NCI-H2081 (cell line): ENCODE results near the gene TSHZ1.
A peak's percentile ranks its signal among the peaks of the same experiment; 100 is the strongest.
"Not testable (repeated sequence)": the region's sequence is repeated elsewhere in the genome, so short reads cannot be mapped to it uniquely, and the experiment has no call there.

ENCODE experiments used
- DNase-seq, 2 experiments: peaks; one replicate each; lab custom pipeline; 2025; lab: John Stamatoyannopoulos, UW

Gene TSHZ1

DNA sequence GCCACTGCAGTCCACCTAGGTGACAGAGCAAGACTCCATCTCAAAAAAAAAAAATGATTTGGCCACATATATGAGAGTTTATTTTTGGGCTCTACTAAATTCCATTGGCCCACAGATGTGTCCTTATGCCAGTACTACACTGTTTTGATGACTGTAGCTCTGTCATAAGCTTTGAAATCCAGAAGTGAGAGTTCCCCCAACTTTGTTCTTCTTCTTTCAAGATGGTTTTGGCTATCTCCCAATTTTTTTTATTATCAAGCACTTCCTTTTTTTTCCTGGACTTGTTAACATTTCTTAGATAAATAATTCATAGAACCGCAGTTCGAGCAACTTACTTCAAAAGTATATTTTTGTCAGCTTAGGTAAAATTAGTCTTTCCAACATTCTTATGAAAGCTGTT lies 96.9 kb downstream of the TSHZ1 start:
- DNase-seq: no peak

DNA sequence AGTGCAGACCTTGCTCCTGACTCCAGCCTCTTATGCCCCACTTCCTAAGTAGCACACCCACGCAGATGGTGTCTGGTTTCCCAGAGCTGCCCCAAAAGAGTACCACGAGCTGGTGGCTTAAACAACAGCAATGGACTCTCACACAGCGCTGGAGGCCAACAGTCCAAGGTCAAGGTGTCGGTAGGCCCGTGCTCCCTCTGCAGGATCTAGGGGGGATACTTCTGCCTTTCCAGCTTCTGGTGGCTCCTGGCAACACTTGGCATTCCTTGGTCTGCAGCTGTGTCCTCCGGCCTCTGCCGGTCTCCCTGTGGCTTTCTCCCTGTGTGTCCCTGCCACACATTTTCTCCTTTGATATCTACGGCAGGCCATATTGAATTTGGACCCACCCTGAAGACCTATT lies 99.0 kb downstream of the TSHZ1 start:
- DNase-seq: no peak

DNA sequence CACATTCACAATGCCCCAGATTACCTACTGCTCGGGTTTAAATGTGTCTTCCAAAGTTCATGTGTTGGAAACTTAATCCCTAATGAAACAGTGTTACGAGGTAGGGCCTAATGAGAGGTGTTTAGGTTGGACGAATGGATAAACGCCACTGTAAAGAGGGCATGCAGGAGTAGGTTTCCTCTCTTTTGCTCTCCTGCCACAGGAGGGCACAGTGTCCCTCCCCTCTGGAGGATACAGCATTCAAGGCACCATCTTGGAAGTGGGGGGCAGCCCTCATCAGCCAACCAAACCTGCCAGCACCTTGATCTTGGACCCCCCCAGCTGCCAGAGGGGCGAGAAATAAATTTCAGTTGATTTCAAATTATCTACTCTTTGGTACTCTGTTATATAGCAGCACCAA lies 103.5 kb downstream of the TSHZ1 start:
- peak in 1 of 2 experiments; percentile 5 for DNase-seq

DNA sequence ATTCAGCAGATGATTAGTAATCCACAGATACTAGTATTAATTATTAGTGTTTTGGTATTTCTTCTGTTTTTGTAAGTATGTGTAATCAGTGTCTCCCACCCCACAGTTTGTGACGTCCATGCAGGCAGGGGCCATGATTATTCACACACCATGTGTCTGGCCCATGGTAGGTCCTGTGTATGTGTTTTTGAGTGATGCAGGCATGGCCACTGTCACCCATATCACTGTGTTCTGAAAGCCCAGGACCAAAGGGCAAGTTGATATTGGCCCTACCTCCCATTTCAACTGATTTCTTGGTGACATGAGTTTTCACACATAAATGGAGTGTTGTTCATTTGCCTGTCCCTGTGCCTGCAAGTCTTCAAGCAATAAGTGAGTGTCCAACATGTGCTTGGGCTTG lies 104.0 kb downstream of the TSHZ1 start:
- DNase-seq: no peak

DNA sequence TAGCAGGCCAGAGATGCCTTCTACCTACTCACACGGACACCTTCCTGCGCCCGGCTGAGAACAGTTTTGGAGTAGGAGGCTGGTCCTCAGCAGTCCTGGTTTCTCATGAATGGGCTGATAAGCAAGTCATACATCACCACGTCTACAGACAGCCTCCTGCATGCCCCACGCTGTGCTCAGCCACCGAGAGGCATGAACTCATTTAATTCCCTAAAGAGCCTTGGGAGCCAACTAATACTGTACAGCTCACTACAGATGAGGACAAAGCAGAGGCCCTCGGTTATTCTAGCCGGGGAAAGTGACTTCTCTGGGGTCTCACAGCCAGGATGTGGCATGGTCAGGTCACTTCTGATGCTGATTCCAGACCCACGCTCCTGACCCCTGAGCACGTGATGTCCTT lies 105.6 kb downstream of the TSHZ1 start:
- no peak for DNase-seq

DNA sequence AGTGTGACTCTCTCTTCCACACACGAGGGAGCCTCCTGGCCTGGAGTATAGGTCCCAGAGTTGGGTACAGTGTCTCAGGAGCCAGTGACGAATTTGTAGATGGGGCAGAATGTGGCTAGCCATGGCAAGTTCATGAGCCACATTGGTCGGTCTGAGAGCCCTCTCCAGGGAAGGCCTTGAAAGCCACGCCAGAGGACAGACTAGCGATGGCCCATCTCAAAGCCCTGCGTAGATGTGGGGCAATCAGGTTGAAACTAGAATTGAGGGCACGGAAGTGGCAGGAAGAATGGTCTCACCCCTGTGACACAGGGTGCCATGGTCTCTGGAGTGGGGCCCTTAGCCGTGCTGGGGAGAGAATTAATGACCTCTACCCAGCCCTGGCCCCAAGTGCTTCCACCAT lies 106.2 kb downstream of the TSHZ1 start:
- no peak for DNase-seq

DNA sequence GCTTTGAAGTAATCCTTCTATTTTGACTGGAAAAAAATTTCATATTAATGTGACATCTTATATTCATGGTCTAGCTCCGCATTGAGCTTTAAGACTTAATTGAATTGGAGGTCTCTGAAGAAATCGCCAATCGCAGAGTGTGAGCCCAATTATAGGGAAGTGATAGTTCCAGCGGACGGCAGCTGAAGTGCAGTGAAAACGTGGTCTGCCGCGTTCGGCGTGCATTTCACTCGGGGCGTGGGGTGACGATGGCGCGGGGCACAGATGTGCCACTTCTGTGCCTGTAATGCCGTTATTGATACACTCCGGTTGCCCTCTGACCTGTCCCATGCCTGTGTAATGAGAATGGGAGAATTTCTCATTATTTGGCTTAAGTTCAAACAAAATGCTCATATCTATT lies 106.7 kb downstream of the TSHZ1 start:
- no peak for DNase-seq

DNA sequence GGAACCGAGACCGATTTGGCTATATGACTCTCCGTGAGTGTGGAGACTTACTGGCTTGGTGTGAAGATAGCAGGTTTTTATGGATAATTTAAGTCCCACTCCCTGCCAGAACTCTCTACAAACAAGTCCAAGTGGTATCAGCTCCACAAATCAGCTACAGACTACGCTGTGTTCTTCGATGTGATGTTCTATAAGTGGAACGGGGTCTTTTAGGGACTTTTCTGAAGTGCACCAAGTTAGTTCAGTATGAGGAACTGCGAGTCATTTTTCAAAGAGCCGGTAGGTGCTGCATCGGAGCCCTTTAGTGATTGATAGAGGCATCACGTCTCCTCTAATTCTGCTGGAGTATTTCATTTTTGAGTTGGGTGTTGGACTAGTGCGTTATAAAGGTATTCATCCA lies 107.1 kb downstream of the TSHZ1 start:
- DNase-seq: no peak

DNA sequence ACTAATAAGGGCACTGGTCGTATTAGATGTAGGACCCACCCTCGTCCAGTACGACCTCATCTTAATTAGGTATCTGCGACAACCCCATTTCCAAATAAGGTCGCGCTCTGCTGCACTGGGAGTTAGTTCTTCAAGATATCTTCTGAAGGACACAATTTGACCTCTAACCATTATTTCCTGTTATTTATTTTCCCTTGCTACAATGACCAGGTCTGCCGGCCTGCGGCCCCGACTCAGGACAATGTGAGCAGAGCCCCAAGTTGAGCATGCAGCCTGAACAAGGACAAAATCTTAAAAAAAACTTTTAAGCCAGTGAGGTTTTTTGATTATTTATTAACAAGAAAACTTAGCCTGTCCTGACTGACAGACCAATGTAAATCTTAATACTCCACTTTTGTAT lies 109.3 kb downstream of the TSHZ1 start:
- no peak for DNase-seq

DNA sequence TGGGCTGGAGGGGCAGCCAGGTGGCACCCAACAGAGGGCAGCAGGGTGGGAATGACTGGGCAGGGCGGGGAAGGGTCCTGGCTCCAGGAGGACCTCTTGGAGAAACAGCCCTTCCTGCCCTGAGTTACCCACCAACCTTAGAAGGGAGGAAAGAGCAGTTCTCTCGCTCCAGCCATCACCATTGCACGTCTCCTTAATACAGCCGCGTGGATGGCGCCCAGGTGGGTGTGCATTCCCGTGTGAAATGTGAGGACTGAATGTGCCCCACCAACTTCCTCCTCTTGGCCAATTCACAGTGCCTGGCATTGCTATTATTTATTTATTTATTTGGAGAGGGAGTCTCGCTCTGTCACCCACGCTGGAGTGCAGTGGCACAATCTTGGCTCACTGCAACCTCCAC lies 109.9 kb downstream of the TSHZ1 start:
- DNase-seq: no peak

DNA sequence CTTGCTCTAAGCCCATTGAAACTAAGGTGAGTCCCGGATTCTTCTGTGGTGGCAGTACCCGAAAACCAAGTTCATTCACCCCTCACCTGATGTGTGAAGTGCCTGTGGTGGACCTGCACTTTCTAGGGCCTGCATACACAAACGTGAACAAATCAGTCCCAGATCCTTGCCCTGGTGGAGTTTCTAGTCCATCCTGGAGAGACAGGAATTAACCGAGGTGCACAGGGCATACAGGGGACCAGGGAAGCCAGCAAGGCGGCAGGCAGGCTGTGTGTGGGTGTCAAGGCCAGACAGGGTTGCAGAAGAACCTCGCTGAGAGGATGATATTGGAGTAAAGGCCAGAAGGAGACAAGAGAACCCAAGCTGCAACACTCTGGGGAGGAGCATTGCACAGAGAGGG lies 110.8 kb downstream of the TSHZ1 start:
- DNase-seq: no peak

DNA sequence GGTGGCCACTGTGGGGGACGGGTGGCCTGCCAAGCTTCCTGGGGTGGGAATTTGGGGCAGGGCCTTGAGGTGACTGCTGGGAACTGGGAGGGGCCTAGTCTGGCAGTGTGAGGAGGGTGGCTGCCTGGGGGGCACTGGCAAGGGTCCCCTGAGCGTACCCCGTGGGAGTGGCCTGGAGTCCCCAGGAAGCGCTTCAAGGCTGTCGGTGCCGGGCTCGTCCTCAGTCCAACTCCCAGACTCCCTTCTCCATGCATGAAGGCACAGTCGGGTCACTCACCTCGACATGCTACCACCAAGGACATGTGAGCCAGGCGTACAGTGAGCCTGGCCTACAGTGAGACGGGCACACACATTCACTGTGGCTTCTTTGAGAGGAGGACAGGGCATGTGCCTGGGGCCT lies 111.6 kb downstream of the TSHZ1 start:
- DNase-seq: no peak

DNA sequence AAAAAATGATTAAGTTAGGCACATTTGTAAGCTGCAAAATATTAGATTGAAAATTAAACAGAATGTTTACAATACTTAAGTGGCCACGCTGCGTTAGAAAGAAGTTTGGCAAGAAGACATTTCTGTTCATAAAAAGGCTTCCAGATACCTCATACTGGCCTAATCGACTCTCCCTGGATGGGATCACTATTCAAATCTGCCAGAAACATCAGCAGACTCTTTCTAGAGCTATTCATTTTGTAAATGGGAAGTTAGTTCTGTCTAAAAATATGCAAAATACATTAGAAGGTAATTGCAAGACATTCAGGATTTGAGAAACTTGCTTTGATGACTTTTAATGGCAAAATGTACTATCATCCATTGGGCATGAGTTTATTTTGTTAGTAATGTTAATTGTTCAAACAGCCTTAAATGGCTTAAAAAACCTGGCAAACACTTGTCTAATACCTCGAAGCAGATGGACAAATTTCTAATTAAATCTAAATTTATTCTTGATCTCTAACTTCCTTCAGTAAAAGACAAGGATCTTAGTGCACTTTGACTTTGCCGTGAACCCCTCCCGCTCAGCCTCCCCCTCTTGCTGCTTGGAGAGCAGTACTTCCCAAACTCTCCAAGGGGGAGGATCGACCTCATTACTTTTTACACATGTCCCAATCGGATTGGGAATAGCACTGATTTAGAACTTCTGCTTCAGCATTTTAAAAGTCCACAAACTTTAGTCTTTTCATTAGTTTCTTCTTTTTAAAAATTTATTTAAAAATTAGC lies 113.4 kb downstream of the TSHZ1 start:
- DNase-seq: no peak

DNA sequence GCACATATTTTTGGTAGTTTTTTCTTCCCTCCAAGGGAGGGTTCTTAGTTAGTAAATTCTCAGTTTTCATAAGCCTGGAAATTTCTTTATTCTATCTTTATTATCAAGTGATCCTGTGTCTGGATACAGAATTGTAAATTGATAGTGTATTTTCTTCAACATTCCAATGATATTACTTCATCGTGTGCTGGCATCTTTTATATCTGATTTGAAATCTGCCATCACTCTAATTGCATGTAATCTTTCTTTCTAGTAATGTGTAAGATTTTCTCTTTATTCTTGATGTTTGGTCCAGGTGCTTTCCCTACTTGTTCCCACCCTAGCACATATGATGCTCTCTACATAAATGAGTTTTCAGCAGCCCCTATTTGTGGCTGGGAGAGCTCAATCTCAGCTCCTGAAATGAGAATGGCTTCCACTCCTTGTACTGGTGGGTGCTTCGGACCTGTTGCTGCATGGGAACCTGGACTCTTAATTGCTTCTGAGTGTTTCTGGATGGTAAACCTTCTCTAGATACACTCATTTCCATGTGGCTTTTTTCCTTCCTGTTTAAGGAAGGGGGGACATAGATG lies 114.2 kb downstream of the TSHZ1 start:
- DNase-seq: no peak

DNA sequence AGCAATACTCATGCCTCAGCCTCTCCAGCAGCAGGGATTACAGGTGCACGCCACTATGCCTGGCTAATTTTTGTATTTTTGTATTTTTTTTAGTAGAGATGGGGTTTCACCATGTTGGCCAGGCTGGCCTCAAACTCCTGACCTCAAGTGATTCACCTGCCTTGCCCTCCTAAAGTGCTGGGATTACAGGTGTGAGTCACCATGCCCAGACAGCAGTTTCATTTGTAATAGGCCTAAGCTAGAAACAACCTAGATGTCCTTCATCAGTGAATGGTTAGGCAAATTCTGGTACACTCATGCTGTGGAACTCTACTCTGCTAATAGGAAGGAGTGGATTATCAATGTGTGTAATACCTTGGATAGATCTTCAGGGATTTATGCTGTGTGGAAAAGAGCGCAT lies 119.2 kb downstream of the TSHZ1 start:
- DNase-seq: not testable (repeated sequence)

DNA sequence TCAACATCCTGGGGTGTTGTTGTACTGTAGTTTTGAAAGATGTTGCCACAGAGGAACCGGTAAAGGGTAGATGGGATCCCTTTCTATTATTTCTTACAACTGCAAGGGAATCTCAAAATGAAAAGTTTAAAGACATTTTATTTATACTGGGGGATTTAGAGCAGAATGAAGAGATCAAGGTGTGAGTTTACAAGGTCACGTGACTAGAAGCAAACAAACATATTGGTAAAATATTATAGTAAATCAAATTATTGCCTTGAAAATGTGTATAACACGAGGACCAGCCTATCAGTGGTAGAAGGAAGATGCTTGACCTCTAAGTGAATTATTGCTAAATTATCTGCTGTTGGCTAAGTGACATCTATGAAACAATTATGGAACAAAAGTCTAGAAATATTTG lies 119.7 kb downstream of the TSHZ1 start:
- DNase-seq: no peak

DNA sequence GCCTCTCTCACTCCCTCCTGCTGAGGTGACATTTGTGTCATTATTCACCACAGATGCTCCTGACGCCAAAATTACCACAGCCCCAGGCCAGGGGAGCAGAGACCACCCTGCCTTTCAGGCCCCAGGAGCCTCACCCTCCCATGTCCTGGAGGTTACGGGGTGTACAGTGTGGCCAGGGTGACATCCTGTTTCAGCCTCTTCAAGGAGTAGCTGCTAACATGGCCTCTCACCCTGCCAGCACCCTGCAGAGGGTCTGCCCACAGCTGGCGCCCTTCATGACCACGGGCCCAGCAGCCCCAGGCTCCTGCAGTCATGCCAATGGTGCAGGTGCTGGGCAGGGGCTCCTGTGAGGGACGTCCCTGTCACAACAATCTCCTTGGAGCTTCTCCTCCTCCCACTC lies 124.3 kb downstream of the TSHZ1 start:
- DNase-seq: no peak

DNA sequence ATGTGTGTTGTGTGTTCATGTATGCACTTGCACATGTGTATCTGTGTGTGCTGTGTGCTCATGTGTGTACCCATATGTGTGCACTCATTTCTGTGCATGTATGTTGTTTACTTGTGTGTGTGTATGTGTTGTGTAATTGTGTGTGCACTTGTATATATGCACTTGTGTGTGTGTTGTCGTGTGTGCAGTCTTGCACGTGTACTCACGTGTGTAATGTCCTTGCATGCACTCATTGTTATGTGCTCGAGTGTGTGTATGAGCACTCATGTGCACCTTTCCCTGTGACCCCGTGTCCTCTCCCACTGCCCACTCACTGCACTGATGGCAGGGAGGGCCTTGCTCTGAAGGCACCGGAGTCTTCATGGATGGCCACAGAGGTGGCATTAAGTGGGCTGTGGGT lies 124.9 kb downstream of the TSHZ1 start:
- no peak for DNase-seq

DNA sequence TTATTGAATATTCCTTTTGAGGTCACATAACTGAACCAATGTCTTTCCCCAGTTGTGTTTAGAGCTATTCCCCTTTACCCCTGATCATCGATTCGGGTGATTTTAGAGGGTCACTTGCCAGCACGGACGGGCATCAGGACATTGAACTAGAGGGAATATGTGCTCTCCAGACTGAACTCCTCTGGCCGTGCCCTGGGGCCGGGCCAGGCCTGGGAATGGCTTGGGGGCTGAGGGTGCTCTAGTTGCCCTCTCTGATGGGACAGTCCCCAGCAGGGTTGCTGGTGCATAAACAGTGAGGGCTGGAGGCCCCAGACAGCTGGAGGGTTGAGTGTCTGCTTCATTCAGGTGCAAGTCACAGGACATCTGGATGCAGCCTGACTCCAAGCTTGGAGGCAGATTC lies 126.2 kb downstream of the TSHZ1 start:
- DNase-seq: no peak

DNA sequence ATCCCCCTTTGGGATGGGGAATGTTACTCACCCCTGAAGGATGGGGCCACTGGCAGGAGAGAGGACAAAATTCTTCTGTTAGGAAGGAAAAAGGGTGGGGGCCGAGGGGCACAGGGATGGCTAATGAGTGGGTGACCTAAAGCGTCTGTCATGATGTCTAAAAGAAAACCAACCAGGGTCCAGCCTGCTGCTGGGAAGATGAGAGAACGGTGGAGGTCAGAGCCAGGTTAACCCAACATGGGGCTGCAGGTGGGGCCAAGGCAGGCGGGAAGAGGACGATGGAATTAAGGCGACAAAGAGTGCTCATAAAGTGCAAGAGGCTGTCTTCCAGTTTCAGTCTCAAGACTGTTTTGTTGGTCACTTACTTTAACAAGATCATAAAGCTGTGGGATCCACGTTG lies 126.8 kb downstream of the TSHZ1 start:
- no peak for DNase-seq

DNA sequence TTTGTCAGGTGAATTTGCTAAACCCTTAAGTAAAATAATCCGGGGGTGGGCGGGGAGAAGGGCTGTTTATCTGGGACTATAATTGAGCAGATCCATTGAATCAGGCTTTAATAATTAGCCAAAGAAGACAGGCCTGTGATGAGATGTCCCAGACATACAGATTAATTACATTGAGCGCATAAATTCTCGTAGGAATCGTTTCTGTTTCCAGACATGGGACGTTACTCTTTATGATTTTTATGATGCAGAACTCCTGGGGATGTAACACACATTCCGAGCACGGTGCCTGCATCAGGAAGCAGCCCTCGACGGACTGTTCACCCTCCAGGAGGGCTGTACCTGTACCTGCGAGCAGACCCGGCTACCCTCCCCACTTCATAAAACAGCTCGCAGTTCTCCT lies 128.0 kb downstream of the TSHZ1 start:
- no peak for DNase-seq
